SIG-M5 treated with dmso at 0.1 percent for 504 hours (cell line): ENCODE measurements around the gene SPTBN1.
A peak's percentile ranks its signal among the peaks of the same experiment; 100 is the strongest.

Source experiments
- DNase-seq: peaks from one replicate; lab custom pipeline; 2025; ENCODE audit not compliant: unreplicated experiment; lab: John Stamatoyannopoulos, UW

SPTBN1 gene

GRCh38 chr2:54434229-54434628 lies 21.9 kb upstream of the SPTBN1 start:
- DNase-seq, result no peak

GRCh38 chr2:54434711-54435110 lies 21.4 kb upstream of the SPTBN1 start:
- DNase-seq, result no peak

- DNase-seq, result no peak
Measured at GRCh38 chr2:54435325-54436226, 20.6 kb upstream of the SPTBN1 start.

GRCh38 chr2:54437588-54437987 lies 18.5 kb upstream of the SPTBN1 start:
- DNase-seq, result no peak

- DNase-seq, result no peak
Measured at GRCh38 chr2:54438271-54438670, 17.9 kb upstream of the SPTBN1 start.

- DNase-seq, result no peak
Measured at GRCh38 chr2:54439582-54439981, 16.5 kb upstream of the SPTBN1 start.

- DNase-seq, result no peak
Measured at GRCh38 chr2:54440050-54440449, 16.1 kb upstream of the SPTBN1 start.

- DNase-seq, result no peak
Measured at GRCh38 chr2:54444503-54444902, 11.6 kb upstream of the SPTBN1 start.

GRCh38 chr2:54446122-54446521 lies 10.0 kb upstream of the SPTBN1 start:
- DNase-seq, result no peak

- DNase-seq, result no peak
Measured at GRCh38 chr2:54446625-54447024, 9.5 kb upstream of the SPTBN1 start.

GRCh38 chr2:54454548-54455130 lies 1.5 kb upstream of the SPTBN1 start:
- no peak for DNase-seq

GRCh38 chr2:54455131-54455562 lies 980 bp upstream of the SPTBN1 start:
- no peak for DNase-seq

GRCh38 chr2:54456362-54456611 lies 160 bp downstream of the SPTBN1 start:
- no peak for DNase-seq

- DNase-seq, result no peak
Measured at GRCh38 chr2:54456612-54457322, 640 bp downstream of the SPTBN1 start.

GRCh38 chr2:54457323-54458023 lies 1.3 kb downstream of the SPTBN1 start:
- no peak for DNase-seq

GRCh38 chr2:54459037-54459441 lies 2.9 kb downstream of the SPTBN1 start:
- peak; percentile 79 for DNase-seq

GRCh38 chr2:54461261-54461660 lies 5.1 kb downstream of the SPTBN1 start:
- no peak for DNase-seq

- no peak for DNase-seq
Measured at GRCh38 chr2:54464341-54464740, 8.2 kb downstream of the SPTBN1 start.

- no peak for DNase-seq
Measured at GRCh38 chr2:54465143-54465542, 9.0 kb downstream of the SPTBN1 start.

GRCh38 chr2:54466870-54467269 lies 10.7 kb downstream of the SPTBN1 start:
- no peak for DNase-seq

- DNase-seq, result no peak
Measured at GRCh38 chr2:54468673-54469072, 12.5 kb downstream of the SPTBN1 start.
